T-cell (primary cell): Measurements from ENCODE around the gene NSRP1. TPM values are rescaled to one million over a fixed set of nuclear protein-coding genes. Genes with fewer than 3 reads are reported as not detected.
"Not testable (repeated sequence)": the region's sequence is repeated elsewhere in the genome, so short reads cannot be mapped to it uniquely, and the experiment has no call there.

ENCODE experiments used
- ATAC-seq, 4 experiments: fragments of 200-7000 bp in 3 of 4; fragments of 150-1000 bp in 1 of 4; cut with Tn5 transposase; replicated peaks in 1 of 4; 1 replicate in 3 of 4; 2 replicates in 1 of 4; pipeline ENCODE4 v1.10.0; 2021; ENCODE audit warnings: moderate library complexity in 3 of 4, mild to moderate bottlenecking in 2 of 4, moderate number of reproducible peaks in 1 of 4
- CTCF ChIA-PET, 2 donors: fragments of 300-600 bp; sonication (Branson Sonifier 250); formaldehyde crosslinking; loops; one replicate each; lab custom pipeline; 2022; ENCODE audit warnings: antibody characterized with exemption in 2 of 2; lab: Charles Lee
- POLR2A ChIA-PET, 2 donors: fragments of 300-600 bp; sonication (Branson Sonifier 250); formaldehyde crosslinking; loops; one replicate each; lab custom pipeline; 2022; ENCODE audit warnings: antibody characterized with exemption in 2 of 2; lab: Charles Lee
- DNase-seq, 35 experiments: peaks; one replicate each; pipeline versions ENCODE4 v3.0.0 to v3.0.0-alpha.2; 2013 to 2023
- H3K27ac ChIP-seq: one replicate; pipeline ENCODE4 v1.5.1; 2013; ENCODE audit warnings: low read length
- H3K27me3 ChIP-seq, 2 experiments: replicated peaks in 1 of 2; 1 replicate in 1 of 2; 2 replicates in 1 of 2; pipeline versions ENCODE4 v1.6.1 to v1.7.0; 2013; ENCODE audit warnings: low read length in 1 of 2, mixed read lengths in 1 of 2; ENCODE audit not compliant: control insufficient read depth in 2 of 2, insufficient read depth in 2 of 2; ENCODE audit errors: extremely low read depth in 1 of 2
- H3K36me3 ChIP-seq, 2 donors: 1 replicate in 1 of 2; 2 replicates in 1 of 2; pipeline versions ENCODE4 v1.6.1 to v1.7.0; 2013; ENCODE audit warnings: low read length in 1 of 2; ENCODE audit not compliant: control insufficient read depth in 2 of 2, insufficient read depth in 1 of 2; ENCODE audit errors: extremely low read depth in 1 of 2
- H3K4me1 ChIP-seq, 2 experiments: 1 replicate in 1 of 2; 2 replicates in 1 of 2; pipeline versions ENCODE4 v1.6.1 to v1.7.0; 2013; ENCODE audit warnings: low read length in 2 of 2, mixed read lengths in 1 of 2; ENCODE audit not compliant: insufficient read depth in 2 of 2, control insufficient read depth in 1 of 2; ENCODE audit errors: extremely low read depth in 1 of 2
- H3K4me3 ChIP-seq, 2 donors: 1 replicate in 1 of 2; 2 replicates in 1 of 2; pipeline versions ENCODE4 v1.5.1 to v1.7.0; 2013; ENCODE audit warnings: mild to moderate bottlenecking in 2 of 2, low read length in 1 of 2, moderate library complexity in 1 of 2; ENCODE audit not compliant: control insufficient read depth in 1 of 2; ENCODE audit errors: extremely low read depth in 1 of 2
- H3K9me3 ChIP-seq: 2 replicates; pipeline ENCODE4 v1.7.0; 2013
- H3K27ac Mint-ChIP-seq, 2 donors: one replicate each; pipeline ENCODE4 v1.8.0; 2020 to 2021; ENCODE audit warnings: mild to moderate bottlenecking in 2 of 2, mixed read lengths in 2 of 2
- H3K27me3 Mint-ChIP-seq, 2 donors: one replicate each; pipeline ENCODE4 v1.8.0; 2021 to 2022; ENCODE audit warnings: mixed read lengths in 2 of 2
- H3K36me3 Mint-ChIP-seq: one replicate; pipeline ENCODE4 v1.8.0; 2021; ENCODE audit warnings: mixed read lengths
- H3K4me1 Mint-ChIP-seq, 3 donors: one replicate each; pipeline ENCODE4 v1.8.0; 2020 to 2022; ENCODE audit warnings: mixed read lengths in 3 of 3, mild to moderate bottlenecking in 1 of 3
- H3K4me3 Mint-ChIP-seq, 3 donors: one replicate each; pipeline ENCODE4 v1.8.0; 2020 to 2022; ENCODE audit warnings: mild to moderate bottlenecking in 3 of 3, mixed read lengths in 3 of 3, moderate library complexity in 3 of 3
- H3K9me3 Mint-ChIP-seq, 3 donors: one replicate each; pipeline ENCODE4 v1.8.0; 2020 to 2022; ENCODE audit warnings: mixed read lengths in 3 of 3
- WGBS: methylation state at CpG from one replicate; pipeline ENCODE4 v1.1.5; 2013; ENCODE audit warnings: missing lambda C conversion rate; ENCODE audit not compliant: insufficient coverage; 5-methylcytosine and 5-hydroxymethylcytosine counted together
- total RNA-seq, 35 experiments: library from RNA in 6 of 35; stranded (reverse) in 6 of 35; fragments of 120-200 nt in 1 of 35; gene quantifications; one replicate each; pipeline versions ENCODE4 v1.2.1 to v1.2.4 and lab custom pipeline; 2013 to 2026

NSRP1 gene
- total RNA-seq, 5 donors from 2014 or later (not counting 1 experiment from before 2014, with no cell fraction given), result 24.6 to 31.9 (median 28.5) TPM

GRCh38 chr17:30226878-30227277, 110.3 kb downstream of the NSRP1 start:
- Mint-ChIP-seq H3K27me3 (peaks cover 16 to 21% of the 10 kb centered on the region in 2 donors), H3K4me3 (no peak overlapping the region), H3K9me3 (no peaks in the 10 kb centered on the region), H3K27ac (no peak overlapping the region), H3K36me3 (no peaks in the 10 kb centered on the region), H3K4me1 (no peaks in the 10 kb centered on the region)
- H3K36me3 ChIP-seq, result no peaks in the 10 kb centered on the region
- ChIA-PET POLR2A (no interaction called here), CTCF (no interaction called here)
- no peak for ATAC-seq
- H3K27ac ChIP-seq, result no peak overlapping the region
- H3K9me3 ChIP-seq, result no peaks in the 10 kb centered on the region
- H3K4me3 ChIP-seq, result no peak overlapping the region
- H3K4me1 ChIP-seq, result no peaks in the 10 kb centered on the region
- DNase-seq, result no peak
- 97% methylated on average over 8 of the region's 10 CpGs for WGBS
- peaks cover 0 to 22% of the 10 kb centered on the region in 2 experiments for H3K27me3 ChIP-seq

- ATAC-seq, result no peak
- WGBS, result 78% methylated on average over 3 of the region's 3 CpGs
- Histone ChIP-seq H3K9me3 (no peaks in the 10 kb centered on the region), H3K27ac (no peak overlapping the region), H3K27me3 (peaks cover 0 to 30% of the 10 kb centered on the region in 2 experiments), H3K4me1 (no peaks in the 10 kb centered on the region), H3K36me3 (no peaks in the 10 kb centered on the region), H3K4me3 (no peak overlapping the region)
- no peaks in the 10 kb centered on the region for H3K9me3 Mint-ChIP-seq
- no peak overlapping the region for H3K4me3 Mint-ChIP-seq
- peaks cover 25 to 32% of the 10 kb centered on the region in 2 donors for H3K27me3 Mint-ChIP-seq
- no peaks in the 10 kb centered on the region for H3K36me3 Mint-ChIP-seq
- no peaks in the 10 kb centered on the region for H3K4me1 Mint-ChIP-seq
- no peak for DNase-seq
- ChIA-PET CTCF (no interaction called here), POLR2A (no interaction called here)
- H3K27ac Mint-ChIP-seq, result no peak overlapping the region
Observed at GRCh38 chr17:30228011-30228410, 111.4 kb downstream of the NSRP1 start.

- no peak overlapping the region for H3K27ac ChIP-seq
- no peak for ATAC-seq
- POLR2A ChIA-PET, result no interaction called here
- CTCF ChIA-PET, result no interaction called here
- no peaks in the 10 kb centered on the region for H3K9me3 Mint-ChIP-seq
- H3K4me1 Mint-ChIP-seq, result no peaks in the 10 kb centered on the region
- no peak overlapping the region for H3K27ac Mint-ChIP-seq
- H3K36me3 Mint-ChIP-seq, result no peaks in the 10 kb centered on the region
- no peaks in the 10 kb centered on the region for H3K9me3 ChIP-seq
- H3K27me3 ChIP-seq, result peaks cover 0 to 35% of the 10 kb centered on the region in 2 experiments
- no peak for DNase-seq
- H3K4me1 ChIP-seq, result no peaks in the 10 kb centered on the region
- H3K27me3 Mint-ChIP-seq, result peaks cover 33 to 34% of the 10 kb centered on the region in 2 donors
- H3K4me3 ChIP-seq, result no peak overlapping the region
- WGBS, result no CpG with 5 or more reads among the region's 7 CpGs
- H3K4me3 Mint-ChIP-seq, result no peak overlapping the region
- H3K36me3 ChIP-seq, result no peaks in the 10 kb centered on the region
Observed at GRCh38 chr17:30229012-30229411, 112.4 kb downstream of the NSRP1 start.

- H3K27ac Mint-ChIP-seq, H3K4me3 ChIP-seq, POLR2A ChIA-PET, H3K36me3 Mint-ChIP-seq, H3K9me3 ChIP-seq, H3K27ac ChIP-seq, ATAC-seq, H3K4me1 ChIP-seq, H3K9me3 Mint-ChIP-seq, H3K4me1 Mint-ChIP-seq, H3K36me3 ChIP-seq, H3K4me3 Mint-ChIP-seq, DNase-seq: not testable (repeated sequence)
- WGBS, result no CpG with 5 or more reads among the region's 1 CpG
- CTCF ChIA-PET, result interaction anchor here in 1 of 2 donors (0.7 kb wide), 1 partner anchor 192 kb away, joined by 7 read pairs; no protein-coding TSS in a partner anchor
- peaks cover 40 to 43% of the 10 kb centered on the region in 2 donors for H3K27me3 Mint-ChIP-seq
- H3K27me3 ChIP-seq, result peaks cover 7 to 39% of the 10 kb centered on the region in 2 experiments
Observed at GRCh38 chr17:30230009-30230408, 113.4 kb downstream of the NSRP1 start.

- POLR2A ChIA-PET, result no interaction called here
- Histone ChIP-seq H3K4me3 (no peak overlapping the region), H3K27me3 (peaks cover 7 to 46% of the 10 kb centered on the region in 2 experiments), H3K36me3 (no peaks in the 10 kb centered on the region), H3K27ac (no peak overlapping the region), H3K9me3 (no peaks in the 10 kb centered on the region), H3K4me1 (peaks cover 0 to 7% of the 10 kb centered on the region in 2 experiments)
- DNase-seq (no peak), ATAC-seq (no peak)
- 90% methylated on average over 4 of the region's 7 CpGs for whole genome bisulfite sequencing
- Mint-ChIP-seq H3K27me3 (peaks cover 41 to 47% of the 10 kb centered on the region in 2 donors), H3K27ac (no peak overlapping the region), H3K36me3 (no peaks in the 10 kb centered on the region), H3K4me1 (peaks cover 5 to 8% (median 6%) of the 10 kb centered on the region in 3 donors), H3K9me3 (no peaks in the 10 kb centered on the region), H3K4me3 (no peak overlapping the region)
- CTCF ChIA-PET, result no interaction called here
Observed at GRCh38 chr17:30230596-30231125, 114.0 kb downstream of the NSRP1 start.

GRCh38 chr17:30232015-30232823, 115.6 kb downstream of the NSRP1 start:
- H3K4me1 ChIP-seq, result peaks cover 0 to 20% of the 10 kb centered on the region in 2 experiments
- CTCF ChIA-PET, result interaction anchor here in 1 of 2 donors (0.5 kb wide), 1 partner anchor 60 kb away, joined by 4 read pairs; no protein-coding TSS in a partner anchor
- 78% methylated on average over 7 of the region's 10 CpGs for WGBS
- no peak overlapping the region for H3K4me3 ChIP-seq
- H3K4me1 Mint-ChIP-seq, result peaks cover 6 to 17% (median 13%) of the 10 kb centered on the region in 3 donors
- H3K27ac ChIP-seq, result no peak overlapping the region
- H3K27me3 ChIP-seq, result peaks cover 10 to 55% of the 10 kb centered on the region in 2 experiments
- no peaks in the 10 kb centered on the region for H3K9me3 ChIP-seq
- peaks cover 41 to 53% of the 10 kb centered on the region in 2 donors for H3K27me3 Mint-ChIP-seq
- ATAC-seq, result no peak
- DNase-seq, result no peak
- POLR2A ChIA-PET, result no interaction called here
- no peaks in the 10 kb centered on the region for H3K9me3 Mint-ChIP-seq
- H3K36me3 Mint-ChIP-seq, result no peaks in the 10 kb centered on the region
- H3K27ac Mint-ChIP-seq, result no peak overlapping the region
- no peak overlapping the region for H3K4me3 Mint-ChIP-seq
- no peaks in the 10 kb centered on the region for H3K36me3 ChIP-seq
